Neural progenitor cell (in vitro differentiated cells): Measurements from ENCODE around the gene NLRP9. TPM values are rescaled to one million over a fixed set of nuclear protein-coding genes. Genes with fewer than 3 reads are reported as not detected.

Source experiments
- DNase-seq: peaks from one replicate; pipeline ENCODE4 v3.0.0-alpha.2; 2016; ENCODE audit warnings: low spot score
- H2AFZ ChIP-seq: fragments of 200-600 bp; sonication (generic); replicated peaks from 2 replicates; pipeline ENCODE4 v1.6.1; 2016; ENCODE audit warnings: antibody characterized with exemption
- H3F3A ChIP-seq: fragments of 200-600 bp; sonication (generic); 2 replicates; pipeline ENCODE4 v1.6.1; 2016; ENCODE audit warnings: antibody characterized with exemption, low read depth
- H3K27ac ChIP-seq: fragments of 200-600 bp; sonication (generic); 2 replicates; pipeline ENCODE4 v1.5.1; 2016; ENCODE audit warnings: mild to moderate bottlenecking
- H3K27me3 ChIP-seq: fragments of 200-600 bp; sonication (generic); 2 replicates; pipeline ENCODE4 v1.6.1; 2016; ENCODE audit warnings: mild to moderate bottlenecking, moderate library complexity
- H3K36me3 ChIP-seq: fragments of 200-600 bp; sonication (generic); 2 replicates; pipeline ENCODE4 v1.5.1; 2016
- H3K4me1 ChIP-seq: fragments of 200-600 bp; sonication (generic); 2 replicates; pipeline ENCODE4 v1.6.1; 2016; ENCODE audit warnings: mixed run types
- H3K4me2 ChIP-seq: fragments of 200-600 bp; sonication (generic); 2 replicates; pipeline ENCODE4 v1.6.1; 2016
- H3K4me3 ChIP-seq: fragments of 200-600 bp; sonication (generic); 2 replicates; pipeline ENCODE4 v1.5.1; 2016
- H3K79me2 ChIP-seq: fragments of 200-600 bp; sonication (generic); 2 replicates; pipeline ENCODE4 v1.6.1; 2016; ENCODE audit warnings: low read depth
- H3K9ac ChIP-seq: fragments of 200-600 bp; sonication (generic); 2 replicates; pipeline ENCODE4 v1.6.1; 2016
- H3K9me3 ChIP-seq: fragments of 200-600 bp; sonication (generic); 2 replicates; pipeline ENCODE4 v1.5.1; 2016; ENCODE audit warnings: low read depth
- H4K20me1 ChIP-seq: fragments of 200-600 bp; sonication (generic); 2 replicates; pipeline ENCODE4 v1.6.1; 2016; ENCODE audit warnings: low read depth
- H3K27ac Mint-ChIP-seq: 3 replicates; pipeline ENCODE4 v1.8.0; 2021; ENCODE audit warnings: mixed read lengths
- H3K27me3 Mint-ChIP-seq: 2 replicates; pipeline ENCODE4 v1.8.0; 2022; ENCODE audit warnings: low read depth, mild to moderate bottlenecking, inconsistent platforms, moderate library complexity, mixed read lengths; ENCODE audit not compliant: insufficient read depth
- H3K36me3 Mint-ChIP-seq: 3 replicates; pipeline ENCODE4 v1.8.0; 2021; ENCODE audit warnings: mixed read lengths
- H3K4me1 Mint-ChIP-seq: 3 replicates; pipeline ENCODE4 v1.8.0; 2021; ENCODE audit warnings: mixed read lengths
- H3K4me3 Mint-ChIP-seq: 3 replicates; pipeline ENCODE4 v1.8.0; 2021; ENCODE audit warnings: mild to moderate bottlenecking, moderate library complexity, mixed read lengths
- H3K9me3 Mint-ChIP-seq: 3 replicates; pipeline ENCODE4 v1.8.0; 2020; ENCODE audit warnings: mixed read lengths
- EZH2 ChIP-seq: fragments of 200-600 bp; sonication (generic); IDR thresholded peaks from 2 replicates; pipeline ENCODE4 v1.6.1; 2017; ENCODE audit warnings: antibody characterized with exemption, mild to moderate bottlenecking, moderate library complexity
- EZH2phosphoT487 ChIP-seq: fragments of 200-600 bp; sonication (generic); IDR thresholded peaks from 2 replicates; pipeline ENCODE4 v1.6.1; 2017; ENCODE audit warnings: antibody characterized with exemption
- total RNA-seq: library from RNA; depleted of rRNA; stranded (reverse); fragments of >200 nt; gene quantifications from 2 replicates; pipeline ENCODE4 v1.2.3, GENCODE V29; 2015; ENCODE audit warnings: low replicate concordance
- TF ChIP-seq, protein P1 (sequence below): fragments of 200-600 bp; sonication (generic); IDR thresholded peaks from 2 replicates; pipeline ENCODE4 v1.5.1; 2017; ENCODE audit warnings: antibody characterized with exemption, mild to moderate bottlenecking

The NLRP9 gene
- total RNA-seq, 1 donor from 2014 or later, result not detected

DNA sequence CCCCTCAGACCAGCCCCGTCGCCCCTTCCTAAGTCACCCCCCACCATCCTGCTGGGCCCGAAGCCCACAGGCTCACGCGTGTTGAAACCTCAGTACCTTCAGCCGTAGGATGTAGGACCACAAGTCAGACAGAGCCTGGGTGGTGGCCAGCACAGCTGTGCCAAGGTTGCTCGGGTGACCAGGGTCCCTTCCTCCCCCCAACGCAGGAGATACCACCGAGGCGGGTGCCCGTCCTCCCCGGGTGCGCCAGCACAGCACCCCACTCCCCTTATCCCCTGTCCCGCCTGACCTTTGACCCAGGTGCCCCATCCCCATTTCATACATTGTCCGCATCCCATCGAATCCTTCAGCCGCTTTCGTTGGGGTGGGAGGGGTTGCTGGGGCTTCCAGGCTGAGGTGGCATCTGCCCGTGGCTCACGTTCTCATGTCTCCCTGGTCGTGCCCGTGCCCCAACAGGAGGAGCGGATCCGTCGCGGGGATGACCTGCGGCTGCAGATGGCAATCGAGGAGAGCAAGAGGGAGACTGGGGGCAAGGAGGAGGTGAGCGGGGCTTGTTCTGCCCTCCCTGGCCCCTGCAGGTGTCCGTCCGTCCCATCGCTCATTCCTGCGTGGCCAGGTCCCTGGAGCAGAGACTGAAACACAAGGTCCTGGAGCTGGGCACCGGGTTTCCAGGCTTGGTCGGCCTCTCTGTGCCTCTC, 48.6 kb downstream of the NLRP9 start:
- TF ChIP-seq EZH2 (no peak), EZH2phosphoT487 (no peak)
- TF ChIP-seq, protein P1, sequence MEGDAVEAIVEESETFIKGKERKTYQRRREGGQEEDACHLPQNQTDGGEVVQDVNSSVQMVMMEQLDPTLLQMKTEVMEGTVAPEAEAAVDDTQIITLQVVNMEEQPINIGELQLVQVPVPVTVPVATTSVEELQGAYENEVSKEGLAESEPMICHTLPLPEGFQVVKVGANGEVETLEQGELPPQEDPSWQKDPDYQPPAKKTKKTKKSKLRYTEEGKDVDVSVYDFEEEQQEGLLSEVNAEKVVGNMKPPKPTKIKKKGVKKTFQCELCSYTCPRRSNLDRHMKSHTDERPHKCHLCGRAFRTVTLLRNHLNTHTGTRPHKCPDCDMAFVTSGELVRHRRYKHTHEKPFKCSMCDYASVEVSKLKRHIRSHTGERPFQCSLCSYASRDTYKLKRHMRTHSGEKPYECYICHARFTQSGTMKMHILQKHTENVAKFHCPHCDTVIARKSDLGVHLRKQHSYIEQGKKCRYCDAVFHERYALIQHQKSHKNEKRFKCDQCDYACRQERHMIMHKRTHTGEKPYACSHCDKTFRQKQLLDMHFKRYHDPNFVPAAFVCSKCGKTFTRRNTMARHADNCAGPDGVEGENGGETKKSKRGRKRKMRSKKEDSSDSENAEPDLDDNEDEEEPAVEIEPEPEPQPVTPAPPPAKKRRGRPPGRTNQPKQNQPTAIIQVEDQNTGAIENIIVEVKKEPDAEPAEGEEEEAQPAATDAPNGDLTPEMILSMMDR, result no peak
- Histone ChIP-seq H4K20me1 (peaks cover 12% of the 10 kb centered on the region), H3K36me3 (no peaks in the 10 kb centered on the region)

DNA sequence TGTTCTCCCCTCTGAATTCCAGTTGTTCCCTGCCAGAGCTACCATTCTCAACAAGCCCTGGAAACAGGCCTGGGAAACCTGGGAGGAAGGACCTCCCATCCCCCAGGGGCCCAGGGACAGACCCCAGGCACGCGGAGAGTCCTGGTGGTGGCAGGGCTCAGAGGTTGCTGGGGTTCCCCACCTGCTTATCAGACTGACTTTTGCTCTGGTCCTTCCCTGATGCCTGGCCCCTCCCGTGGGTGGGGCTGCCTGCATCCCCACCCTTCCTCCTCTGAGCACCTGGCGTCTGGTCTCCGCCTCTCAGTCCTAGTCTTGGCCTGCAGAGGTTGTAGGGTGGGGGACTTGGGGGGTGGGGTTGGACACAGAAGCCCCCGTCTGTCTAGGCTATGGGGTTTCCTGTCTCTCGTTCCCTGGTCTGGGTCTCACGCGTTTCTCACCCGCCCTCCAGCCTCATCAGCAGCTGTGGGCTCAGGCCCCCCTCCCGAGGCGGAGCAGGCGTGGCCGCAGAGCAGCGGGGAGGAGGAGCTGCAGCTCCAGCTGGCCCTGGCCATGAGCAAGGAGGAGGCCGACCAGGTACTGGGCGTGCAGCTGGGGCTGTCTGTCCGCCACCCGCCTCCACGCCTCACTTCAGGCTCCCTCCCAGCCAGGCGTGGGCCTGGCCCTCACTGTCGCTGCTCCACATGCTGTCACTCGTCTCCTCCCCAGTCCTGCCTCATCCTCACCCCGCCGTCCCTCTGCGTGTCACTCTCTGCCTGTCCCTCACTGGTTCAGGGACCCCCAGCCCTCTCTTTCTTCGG, 49.6 kb downstream of the NLRP9 start:
- no peaks in the 10 kb centered on the region for H3K4me1 Mint-ChIP-seq
- Histone ChIP-seq H3K9ac (no peak overlapping the region), H3F3A (no peaks in the 10 kb centered on the region), H3K4me1 (no peaks in the 10 kb centered on the region), H2AFZ (no peak overlapping the region), H3K27me3 (no peaks in the 10 kb centered on the region), H3K9me3 (no peaks in the 10 kb centered on the region), H3K36me3 (no peaks in the 10 kb centered on the region), H3K27ac (no peak overlapping the region), H3K79me2 (peaks cover 2% of the 10 kb centered on the region), H3K4me2 (no peak overlapping the region), H4K20me1 (peaks cover 13% of the 10 kb centered on the region), H3K4me3 (no peak overlapping the region)
- H3K4me3 Mint-ChIP-seq, result peak overlapping the region; percentile 43
- no peaks in the 10 kb centered on the region for H3K27me3 Mint-ChIP-seq
- no peak overlapping the region for H3K27ac Mint-ChIP-seq
- DNase-seq, result no peak
- no peaks in the 10 kb centered on the region for H3K9me3 Mint-ChIP-seq
- TF ChIP-seq EZH2phosphoT487 (no peak), EZH2 (no peak)
- TF ChIP-seq, protein P1, result no peak
- H3K36me3 Mint-ChIP-seq, result peaks cover 2% of the 10 kb centered on the region

More for the DNA sequence above, 48.6 kb downstream of the NLRP9 start:
- no peaks in the 10 kb centered on the region for H3K27me3 Mint-ChIP-seq
- Histone ChIP-seq H3K4me2 (no peak overlapping the region), H3K27me3 (no peaks in the 10 kb centered on the region), H3F3A (no peaks in the 10 kb centered on the region), H2AFZ (no peak overlapping the region), H3K4me1 (no peaks in the 10 kb centered on the region), H3K9ac (no peak overlapping the region), H3K27ac (no peak overlapping the region), H3K79me2 (no peaks in the 10 kb centered on the region), H3K4me3 (no peak overlapping the region), H3K9me3 (no peaks in the 10 kb centered on the region)
- no peaks in the 10 kb centered on the region for H3K4me1 Mint-ChIP-seq
- no peaks in the 10 kb centered on the region for H3K9me3 Mint-ChIP-seq
- no peak overlapping the region for H3K27ac Mint-ChIP-seq
- H3K36me3 Mint-ChIP-seq, result peaks cover 3% of the 10 kb centered on the region
- DNase-seq, result no peak
- H3K4me3 Mint-ChIP-seq, result no peak overlapping the region

DNA sequence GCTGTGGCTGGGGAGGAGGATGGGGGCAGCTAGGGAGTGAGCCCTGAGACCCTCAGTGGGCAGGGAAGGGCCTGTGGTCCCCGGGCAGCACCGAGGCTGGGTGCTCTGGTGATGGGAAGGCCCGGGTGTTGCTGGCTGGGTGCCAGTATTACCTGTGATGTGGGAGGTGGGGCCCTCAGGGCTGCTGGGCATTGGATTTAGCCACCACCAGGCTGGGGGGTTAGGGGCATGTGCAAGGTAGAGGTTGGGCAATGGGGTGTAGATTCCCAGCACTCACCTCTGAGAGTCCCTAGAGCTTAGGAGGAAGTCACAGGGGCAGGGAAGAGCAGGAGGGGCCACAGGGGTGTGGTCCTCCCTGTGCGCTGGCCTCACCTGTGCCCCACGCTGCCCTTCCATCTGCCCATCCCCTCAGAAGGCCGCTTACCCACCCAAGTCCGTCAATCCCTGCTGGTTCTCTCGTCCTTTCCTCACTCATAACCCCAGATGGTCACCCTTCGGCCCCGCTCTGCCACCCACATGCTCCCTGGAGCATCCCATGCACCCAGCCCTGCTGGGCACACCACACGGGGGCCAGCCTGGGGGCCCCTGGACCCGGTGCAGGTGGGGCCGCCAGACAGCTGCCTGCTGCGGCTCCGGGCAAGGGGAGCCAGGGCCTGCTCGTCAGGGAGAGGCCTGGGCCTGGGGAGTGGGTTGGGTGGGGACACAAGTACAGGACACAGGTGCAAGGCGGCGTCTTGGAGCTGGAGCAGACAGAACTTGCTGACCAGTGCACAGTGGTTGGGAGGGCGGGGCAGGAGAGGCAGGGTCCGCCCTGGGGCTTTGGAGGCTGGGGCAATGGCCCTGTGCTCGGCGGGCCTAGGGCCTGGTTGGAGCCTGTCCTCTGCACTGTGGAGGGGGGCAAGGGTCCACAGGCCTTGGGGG, 50.7 kb downstream of the NLRP9 start:
- H3K27ac ChIP-seq, result no peak overlapping the region
- no peak overlapping the region for H3K4me3 ChIP-seq
- peak overlapping the region; percentile 21 for H3K4me3 Mint-ChIP-seq
- H3K27me3 ChIP-seq, result no peaks in the 10 kb centered on the region
- H3K9me3 Mint-ChIP-seq, result no peaks in the 10 kb centered on the region
- H3K36me3 Mint-ChIP-seq, result no peaks in the 10 kb centered on the region
- DNase-seq, result no peak
- H2AFZ ChIP-seq, result no peak overlapping the region
- no peaks in the 10 kb centered on the region for H3K4me1 Mint-ChIP-seq
- no peaks in the 10 kb centered on the region for H3F3A ChIP-seq
- no peaks in the 10 kb centered on the region for H3K4me1 ChIP-seq
- TF ChIP-seq, protein P1, result no peak
- no peak for TF ChIP-seq EZH2
- TF ChIP-seq EZH2phosphoT487, result no peak
- H3K27ac Mint-ChIP-seq, result no peak overlapping the region
- H3K79me2 ChIP-seq, result peaks cover 13% of the 10 kb centered on the region
- H3K4me2 ChIP-seq, result no peak overlapping the region
- no peaks in the 10 kb centered on the region for H3K36me3 ChIP-seq
- no peaks in the 10 kb centered on the region for H3K9me3 ChIP-seq
- H3K27me3 Mint-ChIP-seq, result no peaks in the 10 kb centered on the region
- no peak overlapping the region for H3K9ac ChIP-seq
- peaks cover 15% of the 10 kb centered on the region for H4K20me1 ChIP-seq
